ENCODE measurements around the gene SGSM1. TPM values are rescaled to one million over a fixed set of nuclear protein-coding genes. Genes with fewer than 3 reads are reported as not detected.

Gene SGSM1
- total and polyA plus RNA-seq, 8 donors = 2.0 to 5.3 (median 4.3) TPM

- H3K9me3 ChIP-seq = no peaks in the 10 kb centered on the region
- H3K4me1 ChIP-seq = no peaks in the 10 kb centered on the region
- no peaks in the 10 kb centered on the region for H3K36me3 ChIP-seq
- intact Hi-C loops (cut with DNase I) = loop anchor here in 1 of 2 donors (5.0 kb wide), 1 partner anchor 79 kb away; no protein-coding TSS in a partner anchor
- ATAC-seq = peak; percentile 98
- peaks cover 0 to 5% of the 10 kb centered on the region in 2 donors for H3K27me3 ChIP-seq
- peak in 3 of 4 donors; percentile 33 to 60 (median 38) for DNase-seq
- H3K4me3 ChIP-seq = no peak overlapping the region
- TF ChIP-seq CTCF (IDR thresholded peaks at IDR 0.05) = peak; percentile 61 to 67
- no peak overlapping the region for H3K27ac ChIP-seq
These were observed 37.3 kb upstream of the SGSM1 start for GRCh38 chr22:24768537-24769374.

GRCh38 chr22:24772493-24773220, 33.4 kb upstream of the SGSM1 start:
- intact Hi-C loops (cut with DNase I) = no loop called here
- Histone ChIP-seq H3K9me3 (no peaks in the 10 kb centered on the region), H3K4me3 (no peak overlapping the region), H3K36me3 (no peaks in the 10 kb centered on the region), H3K27ac (no peak overlapping the region), H3K4me1 (no peaks in the 10 kb centered on the region), H3K27me3 (no peaks in the 10 kb centered on the region)
- TF ChIP-seq CTCF (IDR thresholded peaks at IDR 0.05) = no peak
- DNase-seq = peak in 1 of 4 donors; percentile 32
- ATAC-seq = no peak

- TF ChIP-seq CTCF (IDR thresholded peaks at IDR 0.05) = no peak
- ATAC-seq (no peak), DNase-seq (no peak)
- Histone ChIP-seq H3K27me3 (no peaks in the 10 kb centered on the region), H3K4me3 (no peak overlapping the region), H3K36me3 (no peaks in the 10 kb centered on the region), H3K27ac (no peak overlapping the region), H3K9me3 (no peaks in the 10 kb centered on the region), H3K4me1 (no peaks in the 10 kb centered on the region)
- intact Hi-C loops (cut with DNase I) = no loop called here
These were observed 30.1 kb upstream of the SGSM1 start for GRCh38 chr22:24775769-24776492.

- DNase-seq = no peak
- intact Hi-C loops (cut with DNase I) = no loop called here
These were observed 29.5 kb upstream of the SGSM1 start for GRCh38 chr22:24776525-24776924.

More at GRCh38 chr22:24776525-24776924, 29.5 kb upstream of the SGSM1 start:
- Histone ChIP-seq H3K9me3 (no peaks in the 10 kb centered on the region), H3K4me3 (no peak overlapping the region), H3K36me3 (no peaks in the 10 kb centered on the region), H3K4me1 (no peaks in the 10 kb centered on the region), H3K27me3 (no peaks in the 10 kb centered on the region), H3K27ac (no peak overlapping the region)
- ATAC-seq = no peak
- no peak for TF ChIP-seq CTCF (IDR thresholded peaks at IDR 0.05)
